SK-N-SH (cell line): ENCODE results near the gene TRIP4. TPM values are rescaled to one million over a fixed set of nuclear protein-coding genes. Genes with fewer than 3 reads are reported as not detected.
"Not testable (repeated sequence)": the region's sequence is repeated elsewhere in the genome, so short reads cannot be mapped to it uniquely, and the experiment has no call there.

Experiments used
- CTCF ChIA-PET: fragments of 300-600, 350-600 bp; formaldehyde crosslinking; extraction: SDS; loops from one replicate; lab custom pipeline; 2021; lab: Yijun Ruan, JAX
- POLR2A ChIA-PET: fragments of 350-600 bp; sonication (Branson Sonifier 250); formaldehyde crosslinking; extraction: SDS; loops from one replicate; lab custom pipeline; 2020; ENCODE audit warnings: antibody characterized with exemption, inconsistent platforms; lab: Yijun Ruan, JAX
- DNase-seq: peaks from one replicate; pipeline ENCODE4 v3.0.0; 2012
- H2AFZ ChIP-seq: fragments of 200-600 bp; sonication (generic); 2 replicates; pipeline ENCODE4 v1.8.1; 2016; ENCODE audit warnings: antibody characterized with exemption, mild to moderate bottlenecking, low read depth
- H3F3A ChIP-seq: fragments of 200-600 bp; sonication (generic); replicated peaks from 2 replicates; pipeline ENCODE3; 2016; ENCODE audit warnings: antibody characterized with exemption, mild to moderate bottlenecking; ENCODE audit not compliant: insufficient read depth
- H3K27ac ChIP-seq, 2 experiments: fragments of 200-500 bp in 1 of 2; fragments of 200-600 bp in 1 of 2; sonication (Bioruptor generic) in 1 of 2; sonication (generic), shearing (Covaris generic) in 1 of 2; 2 replicates each; pipeline versions ENCODE4 v1.5.1 to v1.6.1; 2014 to 2016; ENCODE audit warnings: low read depth in 2 of 2, inconsistent platforms in 1 of 2, low read length in 1 of 2, mild to moderate bottlenecking in 1 of 2, mixed read lengths in 1 of 2
- H3K27me3 ChIP-seq: fragments of 200-600 bp; sonication (generic), shearing (Covaris generic); 2 replicates; pipeline ENCODE4 v1.6.1; 2016; ENCODE audit warnings: mixed run types; ENCODE audit not compliant: insufficient read depth
- H3K36me3 ChIP-seq, 2 experiments: fragments of 200-500 bp in 1 of 2; fragments of 200-600 bp in 1 of 2; sonication (Bioruptor generic) in 1 of 2; sonication (generic) in 1 of 2; replicated peaks in 1 of 2; 2 replicates each; pipeline versions ENCODE3 to v1.5.1; 2014 to 2016; ENCODE audit warnings: low read length in 1 of 2, mild to moderate bottlenecking in 1 of 2; ENCODE audit not compliant: insufficient read depth in 2 of 2, control insufficient read depth in 1 of 2
- H3K4me1 ChIP-seq, 2 experiments: fragments of 200-500 bp in 1 of 2; fragments of 200-600 bp in 1 of 2; sonication (Bioruptor generic) in 1 of 2; sonication (generic), shearing (Covaris generic) in 1 of 2; 2 replicates each; pipeline versions ENCODE4 v1.5.1 to v1.6.1; 2014 to 2016; ENCODE audit warnings: low read depth in 1 of 2, low read length in 1 of 2, mixed run types in 1 of 2; ENCODE audit not compliant: insufficient read depth in 2 of 2, control insufficient read depth in 1 of 2
- H3K4me2 ChIP-seq: fragments of 200-600 bp; sonication (generic), shearing (Covaris generic); 2 replicates; pipeline ENCODE4 v1.6.1; 2017; ENCODE audit warnings: mixed run types
- H3K4me3 ChIP-seq, 2 experiments: fragments of 200-500 bp in 1 of 2; fragments of 200-600 bp in 1 of 2; sonication (Bioruptor generic) in 1 of 2; sonication (generic), shearing (Covaris generic) in 1 of 2; 2 replicates each; pipeline versions ENCODE4 v1.5.1 to v1.8.1; 2014 to 2016; ENCODE audit warnings: low read depth in 2 of 2, inconsistent platforms in 1 of 2, low read length in 1 of 2, mild to moderate bottlenecking in 1 of 2, mixed read lengths in 1 of 2, moderate library complexity in 1 of 2
- H3K79me2 ChIP-seq: fragments of 200-600 bp; sonication (generic); 2 replicates; pipeline ENCODE4 v1.8.1; 2017; ENCODE audit warnings: mild to moderate bottlenecking; ENCODE audit not compliant: insufficient read depth
- H3K9ac ChIP-seq: fragments of 200-600 bp; sonication (generic); 2 replicates; pipeline ENCODE4 v1.6.1; 2017; ENCODE audit warnings: mixed run types
- H3K9me2 ChIP-seq: fragments of 200-600 bp; sonication (generic); 2 replicates; pipeline ENCODE4 v1.6.1; 2017; ENCODE audit warnings: mixed run types
- H3K9me3 ChIP-seq: fragments of 200-600 bp; sonication (generic); 2 replicates; pipeline ENCODE4 v1.6.1; 2017; ENCODE audit warnings: mixed run types, mild to moderate bottlenecking, moderate library complexity
- H4K20me1 ChIP-seq: fragments of 200-600 bp; sonication (generic); 2 replicates; pipeline ENCODE4 v1.6.1; 2017; ENCODE audit warnings: mild to moderate bottlenecking, mixed run types; ENCODE audit not compliant: insufficient read depth
- MXI1 ChIP-seq: IDR thresholded peaks from 2 replicates; pipeline ENCODE4 v1.6.1; 2012; ENCODE audit warnings: mild to moderate bottlenecking, low read depth, low read length, improper control_type of control experiment
- REST ChIP-seq: IDR thresholded peaks from 2 replicates; pipeline ENCODE4 v1.6.1; 2012; ENCODE audit warnings: mild to moderate bottlenecking, low read depth, low read length, moderate library complexity
- SMC3 ChIP-seq: IDR thresholded peaks from 2 replicates; pipeline ENCODE4 v1.6.1; 2012; ENCODE audit warnings: low read depth, low read length, improper control_type of control experiment
- TEAD4 ChIP-seq: IDR thresholded peaks from 2 replicates; pipeline ENCODE4 v1.4.0; 2012; ENCODE audit warnings: mild to moderate bottlenecking, borderline replicate concordance; ENCODE audit not compliant: insufficient read depth
- WGBS: methylation state at CpG from one replicate; pipeline ENCODE4 v1.1.6; 2017; ENCODE audit warnings: low lambda C conversion rate; 5-methylcytosine and 5-hydroxymethylcytosine counted together
- polyA plus RNA-seq, 3 experiments: library from polyadenylated mRNA; depleted of rRNA; stranded (reverse); fragments of >200 nt; gene quantifications; 2 replicates each; pipeline ENCODE4 v1.2.3, GENCODE V29; 2012

The TRIP4 gene
- polyA plus RNA-seq, 1 of the 3 experiments (the other 2 are of a cell fraction) = 14.5 TPM

- TF ChIP-seq REST (no peak), SMC3 (no peak), MXI1 (no peak)
Measured at GRCh38 chr15:64369078-64369607, 18.5 kb upstream of the TRIP4 start (continued).

- 99% methylated on average over 8 of the region's 8 CpGs for WGBS
- H3F3A ChIP-seq, H2AFZ ChIP-seq, H3K9me2 ChIP-seq, H3K27me3 ChIP-seq, H3K36me3 ChIP-seq, DNase-seq, CTCF ChIA-PET, H3K9ac ChIP-seq, H3K4me3 ChIP-seq, H3K27ac ChIP-seq, H3K9me3 ChIP-seq, H3K4me1 ChIP-seq, H3K4me2 ChIP-seq, H4K20me1 ChIP-seq: not testable (repeated sequence)
- POLR2A ChIA-PET = interaction anchor here (0.8 kb wide), 1 partner anchor 16 kb away, joined by 3 read pairs; the partner anchor contains the start of gene TRIP4
- H3K79me2 ChIP-seq = 0 out of 2 replicates have a peak, but pooled peaks cover 11% of the 10 kb centered on the region
Measured at GRCh38 chr15:64371383-64371782, 16.3 kb upstream of the TRIP4 start.

GRCh38 chr15:64373360-64373759 lies 14.3 kb upstream of the TRIP4 start:
- POLR2A ChIA-PET = no interaction called here
- no peak for DNase-seq
- Histone ChIP-seq H3K9ac (no peak overlapping the region), H4K20me1 (no peaks in the 10 kb centered on the region), H3K27me3 (no peaks in the 10 kb centered on the region), H3K36me3 (peaks cover 0 to 8% of the 10 kb centered on the region in 2 experiments), H3K27ac (no peak overlapping the region), H3K4me3 (no peak overlapping the region), H3K4me2 (no peak overlapping the region), H3K9me2 (no peaks in the 10 kb centered on the region), H2AFZ (no peak overlapping the region), H3K4me1 (peaks cover 0 to 5% of the 10 kb centered on the region in 2 experiments; a peak in 1 of 4 replicates), H3K79me2 (peaks cover 21% of the 10 kb centered on the region), H3F3A (peaks cover 11% of the 10 kb centered on the region), H3K9me3 (no peaks in the 10 kb centered on the region)
- CTCF ChIA-PET = no interaction called here
- WGBS = 98% methylated on average over 8 of the region's 8 CpGs
- TF ChIP-seq MXI1 = no peak
- no peak for TF ChIP-seq TEAD4
